HTERT RPE-1 (cell line): ENCODE data around the gene NPIPA5.
"Not testable (repeated sequence)": the region's sequence is repeated elsewhere in the genome, so short reads cannot be mapped to it uniquely, and the experiment has no call there.

ENCODE experiments used
- in situ Hi-C: fragments of 300-500 bp; cut with MboI; formaldehyde crosslinking; loops from 4 replicates; pipeline ENCODE4 v1.14.3; 2020; ENCODE audit warnings: low sequenced_read_pairs

The NPIPA5 gene

DNA sequence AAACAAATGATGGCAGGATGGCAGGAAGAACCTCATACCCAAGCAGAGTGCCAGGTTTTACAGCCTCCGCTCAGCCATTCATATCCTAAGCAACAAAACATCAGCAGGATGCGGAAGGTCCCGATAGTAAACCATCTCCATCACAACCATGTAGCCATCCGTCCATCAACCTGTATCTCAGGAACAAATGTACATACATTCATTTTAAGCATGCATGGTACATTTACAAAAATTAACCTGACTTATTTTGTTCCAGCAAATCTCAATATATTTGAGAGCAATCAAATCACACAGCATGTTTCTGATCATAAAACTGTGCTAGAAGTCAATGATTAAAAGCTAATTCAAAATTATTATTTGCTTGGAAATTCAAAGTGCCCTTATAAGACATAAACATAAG is at the start of gene NPIPA5:
TSS of gene NPIPA5 (minus strand) at position 101 of the 400 bp plus-strand sequence. CDS start at position 101, 0 bp downstream.
- in situ Hi-C loops: not testable (repeated sequence)

DNA sequence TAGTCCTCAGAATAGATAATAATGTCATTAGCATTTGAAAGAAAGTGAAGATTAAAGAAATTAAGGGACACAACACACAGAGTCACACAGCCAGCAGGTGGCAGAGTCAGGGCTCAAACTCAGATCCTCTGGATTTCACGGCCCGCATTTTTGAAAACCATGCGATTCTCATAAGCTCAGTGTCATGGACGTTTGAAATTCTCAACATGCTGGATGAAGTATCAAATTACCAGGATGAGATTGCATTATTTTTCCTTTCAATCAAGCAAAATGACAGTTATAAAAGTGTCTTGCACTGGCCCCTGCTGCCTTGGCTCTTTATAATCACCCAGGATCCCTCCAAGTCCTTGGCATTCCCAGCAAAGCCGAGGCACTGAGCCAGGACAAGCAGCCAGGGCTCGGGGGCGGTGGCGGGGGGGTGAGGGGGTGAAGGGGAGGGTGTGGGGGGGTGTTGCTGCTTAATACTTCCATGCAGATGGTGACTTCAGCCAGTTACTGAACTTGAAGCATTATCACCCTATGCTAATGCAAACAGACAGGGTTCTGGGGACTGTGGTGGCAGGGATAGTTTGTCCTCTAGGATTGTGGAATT is 49.6 kb upstream of the NPIPA5 start:
- in situ Hi-C loops: no loop called here

DNA sequence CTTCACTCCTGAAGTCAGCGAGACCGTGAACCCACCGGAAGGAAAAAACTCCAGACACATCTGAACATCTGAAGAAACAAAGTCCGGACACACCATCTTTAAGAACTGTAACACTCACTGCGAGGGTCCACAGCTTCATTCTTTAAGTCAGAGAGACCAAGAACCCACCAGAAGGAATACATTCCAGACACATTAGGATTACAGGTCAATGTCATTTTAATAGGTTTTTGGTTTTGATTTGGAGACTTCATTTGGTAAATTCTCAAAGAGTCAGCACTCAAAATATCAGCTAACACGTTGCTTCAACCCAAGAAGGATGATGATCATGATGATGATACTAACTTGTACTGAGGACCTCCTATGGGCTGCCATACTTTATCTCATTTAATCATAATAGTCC is 48.7 kb upstream of the NPIPA5 start:
- in situ Hi-C loops: no loop called here

DNA sequence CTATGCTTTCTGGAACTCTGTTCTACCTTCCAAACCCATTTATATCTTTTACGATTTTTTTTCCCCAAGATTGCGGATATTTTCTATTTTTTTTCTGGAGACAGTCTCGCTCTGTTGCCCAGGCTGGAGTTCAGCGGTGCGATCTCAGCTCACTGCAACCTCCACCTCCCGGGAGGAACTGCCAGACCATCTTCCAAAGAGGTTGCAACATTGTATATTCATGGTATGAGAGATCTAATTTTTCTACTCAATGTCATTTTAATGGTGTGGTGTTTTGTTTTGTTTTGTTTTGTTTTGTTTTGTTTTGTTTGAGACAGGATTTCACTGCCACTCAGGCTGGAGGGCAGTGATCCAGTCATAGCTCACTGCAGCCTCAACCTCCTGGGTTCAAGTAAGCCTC is 47.8 kb upstream of the NPIPA5 start:
- in situ Hi-C loops: no loop called here

DNA sequence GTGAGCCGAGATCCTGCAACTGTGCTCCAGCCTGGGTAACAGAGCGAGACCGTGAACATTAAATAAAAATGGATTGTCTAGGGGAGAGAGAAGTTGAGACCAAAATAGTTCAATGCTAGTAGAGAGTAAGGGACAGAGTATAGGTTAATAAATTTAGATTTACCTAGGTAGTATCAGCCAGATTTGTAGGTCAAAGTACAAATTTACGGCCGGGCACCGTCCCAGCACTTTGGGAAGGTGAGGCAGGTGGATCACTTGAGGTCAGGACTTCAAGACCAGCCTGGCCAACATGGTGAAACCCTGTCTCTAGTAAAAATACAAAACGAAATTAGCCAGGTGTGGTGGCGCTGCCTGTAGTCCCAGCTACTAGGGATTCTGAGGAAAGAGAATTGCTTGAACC is 44.1 kb upstream of the NPIPA5 start:
- in situ Hi-C loops: no loop called here

DNA sequence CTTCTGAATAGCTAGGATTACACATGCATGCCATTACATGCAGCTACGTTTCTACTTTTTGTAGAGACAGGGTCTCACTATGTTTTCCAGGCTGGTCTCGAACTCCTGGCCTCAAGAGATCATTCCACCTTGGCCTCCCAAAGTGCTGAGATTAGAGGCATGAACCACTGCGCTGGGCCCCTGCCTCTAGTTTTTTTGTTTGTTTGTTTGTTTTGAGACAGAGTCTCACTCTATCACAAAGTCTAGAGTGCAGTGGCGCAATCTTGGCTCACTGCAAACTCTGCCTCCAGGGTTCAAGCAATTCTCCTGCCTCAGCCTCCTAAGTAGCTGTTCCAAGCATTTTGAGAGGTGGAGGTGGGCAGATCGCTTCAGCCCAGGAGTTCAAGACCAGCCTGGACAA is 43.6 kb upstream of the NPIPA5 start:
- in situ Hi-C loops: not testable (repeated sequence)

DNA sequence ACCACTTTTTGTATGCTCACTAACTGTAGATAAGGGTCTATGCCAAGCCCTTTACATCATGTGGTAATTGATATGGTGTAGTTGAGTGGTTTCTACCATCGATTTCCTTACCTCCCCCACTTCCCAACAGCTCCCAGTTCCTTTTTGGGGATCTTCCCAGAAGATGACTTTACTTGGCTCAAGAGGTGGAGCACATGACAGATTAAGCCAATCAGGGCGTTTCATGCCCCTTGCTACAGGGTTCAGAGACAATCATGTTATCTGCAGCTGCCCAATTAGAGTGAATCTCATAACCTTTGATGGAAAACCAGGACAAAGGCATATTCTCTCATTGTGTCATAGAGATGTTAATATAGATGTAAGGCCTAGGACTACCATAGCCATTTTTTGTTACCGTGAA is 40.1 kb upstream of the NPIPA5 start:
- in situ Hi-C loops: no loop called here

DNA sequence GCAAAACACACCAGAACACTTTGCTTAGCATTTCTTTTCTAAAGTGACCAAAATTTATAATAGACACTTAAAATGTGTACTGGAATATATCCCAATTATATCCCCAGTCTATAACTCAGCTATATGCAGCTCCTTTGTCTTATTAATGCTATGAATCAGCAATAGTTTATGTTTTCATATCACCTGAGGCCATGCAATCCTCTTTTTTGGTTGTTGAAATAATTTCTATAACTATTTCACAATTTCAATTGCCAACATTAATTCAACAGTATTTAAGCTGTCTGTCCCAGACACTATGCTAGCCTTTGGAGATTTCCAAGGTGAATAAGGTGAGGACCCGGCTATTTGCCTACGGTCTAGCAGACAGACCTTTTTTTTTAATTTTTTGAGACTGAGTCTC is 39.1 kb upstream of the NPIPA5 start:
- in situ Hi-C loops: no loop called here

DNA sequence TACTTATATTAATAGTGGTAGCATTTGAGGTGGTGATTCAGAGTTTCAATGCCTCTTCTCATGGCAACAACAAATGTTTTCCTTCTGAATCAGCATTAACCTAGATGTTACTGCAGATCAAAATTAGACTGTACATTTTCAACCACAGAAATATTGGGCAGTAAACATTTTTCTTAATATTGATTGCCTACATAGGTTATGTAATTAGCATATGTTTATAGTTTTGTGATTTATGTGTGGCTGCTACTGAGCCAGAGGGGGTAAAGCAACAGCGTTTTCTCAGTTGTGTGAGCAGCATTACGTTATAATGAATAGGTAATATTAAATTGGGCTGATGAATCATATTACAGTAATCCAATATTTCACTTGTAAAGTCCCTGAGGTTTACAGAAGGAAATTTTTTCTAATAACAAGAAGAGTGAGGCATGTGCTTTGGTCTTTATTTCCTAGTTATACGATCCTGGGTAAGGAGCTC is 37.5 kb upstream of the NPIPA5 start:
- in situ Hi-C loops: no loop called here

DNA sequence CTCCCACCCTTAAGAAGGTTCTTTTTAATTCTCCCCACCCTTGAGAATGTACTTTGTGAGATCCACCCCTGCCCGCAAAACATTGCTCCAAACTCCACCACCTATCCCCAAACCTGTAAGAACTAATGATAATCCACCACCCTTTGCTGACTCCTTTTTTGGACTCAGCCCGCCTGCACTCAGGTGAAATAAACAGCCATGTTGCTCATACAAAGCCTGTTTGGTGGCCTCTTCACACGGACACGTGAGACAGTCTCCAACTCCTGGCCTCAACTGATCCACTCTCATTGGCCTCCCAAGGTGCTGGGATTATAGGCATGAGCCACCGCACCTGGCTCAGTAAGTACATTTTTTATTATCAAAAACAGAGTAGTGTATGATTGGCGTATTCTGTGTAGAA is 31.4 kb upstream of the NPIPA5 start:
- in situ Hi-C loops: not testable (repeated sequence)

DNA sequence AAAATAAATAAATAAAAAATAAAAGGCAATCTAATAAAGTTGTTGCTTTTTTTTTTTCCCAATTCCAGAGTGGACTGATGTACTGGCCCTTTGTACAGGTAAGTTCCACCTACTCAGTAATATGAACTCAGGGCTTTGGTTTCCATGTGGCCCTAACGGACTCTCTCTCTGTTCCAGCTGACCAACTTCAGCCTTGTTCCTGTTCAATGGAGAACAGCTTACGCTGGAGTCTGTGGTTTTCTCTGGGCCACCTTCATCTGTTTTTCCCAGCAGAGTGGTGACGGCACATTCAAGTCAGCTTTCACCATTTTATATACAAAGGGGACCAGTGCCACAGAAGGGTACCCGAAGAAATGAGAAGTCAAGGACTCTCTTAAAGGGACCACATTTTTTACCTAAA is 29.7 kb upstream of the NPIPA5 start:
- in situ Hi-C loops: not testable (repeated sequence)

DNA sequence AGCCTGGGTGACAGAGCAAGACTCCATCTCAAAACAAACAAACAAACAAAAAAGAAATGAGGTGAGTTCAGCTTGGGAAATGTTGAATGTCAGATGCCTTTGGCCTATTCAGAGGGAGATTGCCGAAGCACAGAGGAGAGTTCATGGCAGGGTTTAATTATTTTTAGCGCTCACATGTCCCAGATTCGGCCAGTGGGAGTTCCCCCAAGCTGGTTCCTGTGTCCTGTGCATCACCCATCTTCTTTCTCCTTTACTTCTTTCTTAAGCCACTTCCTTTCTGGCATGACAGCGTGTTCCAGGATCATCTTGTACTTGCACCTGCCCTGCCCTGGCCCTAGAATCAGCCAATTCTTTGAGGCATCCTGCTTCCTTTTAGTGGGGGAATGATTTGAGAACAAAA is 26.7 kb upstream of the NPIPA5 start:
- in situ Hi-C loops: no loop called here

DNA sequence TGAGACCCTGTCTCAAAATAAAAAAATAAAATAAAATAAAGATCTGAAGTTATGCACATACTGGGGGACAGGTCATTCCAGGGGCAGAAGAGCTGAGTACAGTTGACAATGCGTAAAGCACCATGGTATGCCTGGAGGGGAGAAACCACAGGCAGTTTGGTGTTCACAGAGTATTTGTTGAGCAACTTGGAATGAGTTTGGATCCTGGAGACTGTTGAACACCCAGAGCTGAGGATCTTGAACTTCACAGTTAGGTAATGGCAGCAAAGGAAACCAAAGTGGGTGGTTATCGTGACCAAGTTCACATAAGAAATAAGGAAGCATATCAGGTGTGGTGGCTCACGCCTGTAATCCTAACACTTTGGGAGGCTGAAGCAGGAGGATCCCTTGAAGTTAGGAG is 26.0 kb upstream of the NPIPA5 start:
- in situ Hi-C loops: not testable (repeated sequence)

DNA sequence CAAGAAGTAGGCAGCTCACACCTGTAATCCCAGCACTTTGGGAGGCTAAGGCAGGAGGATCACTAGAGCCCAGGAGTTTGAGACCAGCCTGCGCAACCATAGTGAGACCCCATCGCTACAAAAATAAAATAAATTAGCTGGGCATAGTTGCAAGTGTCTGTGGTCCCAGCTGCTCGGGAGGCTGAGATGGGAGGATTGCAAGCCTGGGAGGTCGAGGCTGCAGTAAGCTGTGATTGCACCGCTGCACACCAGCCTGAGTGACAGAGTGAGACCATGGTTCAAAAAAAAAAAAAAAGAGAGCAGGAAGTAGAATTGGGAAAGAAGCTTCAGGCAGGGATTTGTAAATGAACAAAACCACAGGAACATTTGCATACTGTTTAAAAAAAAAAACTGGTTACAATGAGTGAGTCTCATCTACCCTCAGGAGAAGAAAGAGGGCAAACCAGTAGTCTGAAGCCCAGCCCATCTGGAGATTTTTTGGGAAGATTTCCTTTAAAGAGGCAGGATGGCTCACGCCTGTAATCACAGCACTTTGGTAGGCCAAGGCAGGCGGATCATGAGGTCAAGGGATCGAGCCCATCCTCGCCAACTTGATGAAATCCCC is 25.4 kb upstream of the NPIPA5 start:
- in situ Hi-C loops: no loop called here

DNA sequence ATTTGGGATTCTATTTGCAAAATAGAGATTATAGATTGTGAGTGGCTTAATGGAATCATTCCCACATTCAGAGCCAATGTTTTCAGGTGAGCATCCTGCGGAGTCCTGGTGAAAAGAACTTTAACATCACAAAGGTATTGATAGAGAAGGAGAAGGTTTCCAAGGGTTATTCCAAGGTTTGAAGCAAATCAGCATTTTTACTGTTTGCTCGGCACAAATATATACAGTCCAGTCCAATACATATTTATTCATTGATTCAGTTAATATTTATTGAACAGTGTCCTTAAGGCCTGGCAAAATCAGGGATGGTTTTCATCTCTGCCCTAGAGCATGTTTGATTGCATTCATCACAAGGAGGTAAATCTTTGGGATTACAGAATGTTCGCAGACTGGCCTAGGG is 23.9 kb upstream of the NPIPA5 start:
- in situ Hi-C loops: no loop called here

DNA sequence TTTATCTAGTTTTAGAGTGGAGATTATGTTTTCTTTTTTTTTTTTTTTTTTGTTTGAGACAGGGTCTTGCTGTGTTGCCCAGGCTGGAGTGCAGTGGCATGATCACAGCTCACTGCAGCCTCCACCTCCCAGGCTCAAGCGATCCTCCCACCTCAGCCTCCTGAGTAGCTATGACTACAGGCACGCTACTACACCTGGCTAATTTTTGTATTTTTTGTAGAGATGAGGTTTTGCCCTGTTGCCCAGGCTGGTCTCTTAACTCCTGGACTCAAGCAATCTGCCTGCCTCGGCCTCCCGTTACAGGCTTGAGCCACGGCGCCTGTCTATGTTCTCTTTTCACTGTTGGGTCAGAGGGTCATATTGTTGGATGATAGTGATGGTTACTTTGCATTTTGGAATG is 22.2 kb upstream of the NPIPA5 start:
- in situ Hi-C loops: not testable (repeated sequence)

DNA sequence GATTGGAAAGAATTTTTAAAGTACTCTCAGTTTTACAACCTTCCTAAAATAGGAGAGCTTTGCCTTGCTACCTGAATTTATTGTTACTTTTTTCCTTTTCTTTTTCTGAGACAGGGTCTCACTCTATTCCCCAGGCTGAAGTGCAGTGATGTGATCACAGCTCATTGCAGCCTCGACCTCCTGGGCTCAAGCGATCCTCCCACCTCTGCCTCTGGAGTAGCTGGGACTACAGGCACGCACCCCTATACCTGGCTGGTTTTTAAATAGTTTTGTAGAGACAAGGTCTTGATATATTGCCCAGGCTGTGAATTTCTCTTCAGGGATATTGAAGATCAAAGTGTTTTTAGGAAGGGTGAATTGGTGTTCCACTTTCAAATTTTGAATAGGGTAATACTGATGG is 21.2 kb upstream of the NPIPA5 start:
- in situ Hi-C loops: no loop called here

DNA sequence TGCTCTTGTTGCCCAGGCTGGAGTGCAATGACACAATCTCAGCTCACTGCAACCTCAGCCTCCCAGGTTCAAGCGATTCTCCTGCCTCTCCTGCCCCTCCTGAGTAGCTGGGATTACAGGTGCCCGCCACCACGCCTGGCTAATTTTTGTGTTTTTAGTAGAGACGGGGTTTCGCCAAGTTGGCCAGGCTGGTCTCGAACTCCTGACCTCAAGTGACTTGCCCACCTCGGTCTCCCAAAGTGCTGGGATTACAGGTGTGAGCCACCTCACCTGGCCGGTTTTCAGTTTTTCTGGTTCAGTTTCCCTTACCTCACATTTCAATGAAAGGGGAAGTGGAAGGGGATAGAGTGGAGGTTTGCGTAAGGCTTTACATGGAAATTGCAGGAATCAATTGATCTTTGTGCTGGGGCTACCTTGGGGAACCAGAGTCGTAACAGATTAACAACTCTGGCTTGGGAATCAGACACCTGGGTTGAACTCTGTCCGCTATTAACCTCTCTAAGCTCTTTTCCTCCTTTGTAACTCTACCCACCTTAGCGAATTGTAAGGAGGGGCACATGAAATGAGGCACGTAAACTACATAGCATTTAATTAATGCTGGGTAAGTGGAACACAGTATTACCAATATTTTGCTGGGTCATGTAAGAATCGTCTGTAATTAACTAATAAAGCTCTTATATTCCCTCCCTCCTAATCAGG is 20.7 kb upstream of the NPIPA5 start:
- in situ Hi-C loops: no loop called here

DNA sequence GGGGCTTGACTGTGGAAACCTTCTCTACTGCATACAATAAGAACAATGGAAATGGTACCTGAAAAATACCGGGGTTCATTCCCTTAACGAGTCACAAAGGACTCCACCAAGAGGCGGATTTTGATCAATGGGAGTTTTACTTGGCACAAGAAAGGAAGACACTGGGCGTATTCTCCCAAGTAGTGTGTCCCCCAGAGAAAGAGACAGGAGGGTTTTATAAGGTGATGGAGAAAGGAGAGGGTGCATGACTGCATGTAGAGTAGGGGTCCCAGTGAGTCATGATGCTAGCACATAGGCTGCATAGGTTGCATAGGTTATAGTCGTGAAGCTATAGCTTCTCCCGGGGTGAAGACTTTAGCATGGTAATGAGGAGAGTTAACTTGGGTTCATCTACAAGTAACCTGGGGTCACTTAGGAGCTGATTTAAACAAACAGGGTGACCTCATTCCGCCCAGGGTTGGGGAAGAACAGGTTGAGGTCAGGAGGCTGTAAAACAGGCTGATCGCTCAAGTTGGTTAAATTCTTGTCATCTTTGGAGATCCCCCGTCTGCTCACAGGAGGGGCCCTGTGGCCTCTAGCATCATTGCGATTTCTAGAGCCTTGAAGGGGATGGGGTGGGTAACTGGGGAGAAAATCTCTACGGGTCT is 19.0 kb upstream of the NPIPA5 start:
- in situ Hi-C loops: no loop called here

DNA sequence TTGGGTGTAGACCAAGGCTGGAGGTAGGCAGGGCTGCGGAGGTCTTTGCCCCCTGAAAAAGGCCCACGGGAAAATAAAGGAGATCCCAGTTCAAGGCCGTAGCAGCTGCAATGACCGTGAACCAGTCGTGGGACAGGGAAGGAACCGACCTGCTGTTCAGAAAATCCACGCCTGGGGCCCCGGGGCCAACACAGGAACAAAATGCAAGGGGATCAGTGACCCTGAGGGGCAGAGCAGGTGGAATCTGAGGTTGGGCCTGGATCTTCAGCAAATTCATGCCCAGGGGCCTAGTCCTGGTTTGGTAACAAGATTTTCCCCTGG is 18.4 kb upstream of the NPIPA5 start:
- in situ Hi-C loops: not testable (repeated sequence)

DNA sequence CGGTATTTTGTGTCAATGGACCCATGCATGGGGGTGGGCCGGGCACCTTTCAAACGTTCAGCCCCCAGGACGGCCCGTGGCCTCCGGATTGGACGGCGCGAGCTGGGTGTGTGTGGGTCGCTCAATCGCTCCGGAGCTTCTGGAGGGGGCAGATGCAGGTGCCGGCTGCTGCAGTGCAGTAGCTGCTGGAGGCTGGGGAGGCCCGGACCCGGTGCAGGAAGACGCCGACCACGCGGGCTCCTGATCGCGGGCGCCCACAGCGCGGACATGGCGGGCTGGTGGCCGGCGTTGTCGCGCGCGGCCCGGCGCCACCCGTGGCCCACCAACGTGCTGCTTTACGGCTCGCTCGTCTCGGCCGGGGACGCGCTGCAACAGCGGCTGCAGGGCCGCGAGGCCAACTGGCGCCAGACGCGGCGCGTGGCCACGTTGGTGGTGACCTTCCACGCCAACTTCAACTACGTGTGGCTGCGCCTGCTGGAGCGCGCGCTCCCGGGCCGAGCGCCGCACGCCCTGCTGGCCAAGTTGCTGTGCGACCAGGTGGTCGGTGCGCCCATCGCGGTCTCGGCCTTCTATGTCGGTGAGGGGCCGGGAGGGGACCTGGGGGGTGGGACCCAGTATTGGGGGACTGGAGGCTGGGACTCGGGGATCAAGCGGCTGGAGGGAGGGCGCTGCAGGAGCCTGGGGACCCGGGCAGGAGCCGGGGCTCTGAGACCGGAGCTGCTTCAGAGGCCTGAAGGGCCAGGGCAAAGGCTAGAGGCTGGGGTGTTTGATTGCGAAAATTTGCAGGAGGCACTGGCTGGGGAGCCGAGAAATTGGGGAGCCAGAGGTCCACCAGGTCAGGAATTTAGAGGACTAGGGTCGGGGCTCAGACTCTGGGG is 17.8 kb upstream of the NPIPA5 start, which contains the start of gene MPV17L:
TSS of gene MPV17L (plus strand) at position 124 of the 878 bp plus-strand sequence. CDS start at position 268, 144 bp downstream.
- in situ Hi-C loops: not testable (repeated sequence)
